ENCODE results near the gene AHCYL2.

Gene AHCYL2

GRCh38 chr7:129375141-129375938 is 150.5 kb downstream of the AHCYL2 start:
- no peak for DNase-seq (ENCODE audit: low read depth)
- no peak overlapping the region for H3K4me3 ChIP-seq (replicated peaks; ENCODE audit: low read depth, low read length)
- TF ChIP-seq, protein P1, sequence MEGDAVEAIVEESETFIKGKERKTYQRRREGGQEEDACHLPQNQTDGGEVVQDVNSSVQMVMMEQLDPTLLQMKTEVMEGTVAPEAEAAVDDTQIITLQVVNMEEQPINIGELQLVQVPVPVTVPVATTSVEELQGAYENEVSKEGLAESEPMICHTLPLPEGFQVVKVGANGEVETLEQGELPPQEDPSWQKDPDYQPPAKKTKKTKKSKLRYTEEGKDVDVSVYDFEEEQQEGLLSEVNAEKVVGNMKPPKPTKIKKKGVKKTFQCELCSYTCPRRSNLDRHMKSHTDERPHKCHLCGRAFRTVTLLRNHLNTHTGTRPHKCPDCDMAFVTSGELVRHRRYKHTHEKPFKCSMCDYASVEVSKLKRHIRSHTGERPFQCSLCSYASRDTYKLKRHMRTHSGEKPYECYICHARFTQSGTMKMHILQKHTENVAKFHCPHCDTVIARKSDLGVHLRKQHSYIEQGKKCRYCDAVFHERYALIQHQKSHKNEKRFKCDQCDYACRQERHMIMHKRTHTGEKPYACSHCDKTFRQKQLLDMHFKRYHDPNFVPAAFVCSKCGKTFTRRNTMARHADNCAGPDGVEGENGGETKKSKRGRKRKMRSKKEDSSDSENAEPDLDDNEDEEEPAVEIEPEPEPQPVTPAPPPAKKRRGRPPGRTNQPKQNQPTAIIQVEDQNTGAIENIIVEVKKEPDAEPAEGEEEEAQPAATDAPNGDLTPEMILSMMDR (IDR thresholded peaks at IDR 0.05; ENCODE audit: low read length, missing control alignments): no peak

GRCh38 chr7:129376076-129376777 is 151.4 kb downstream of the AHCYL2 start:
- peak; percentile 26 for DNase-seq (ENCODE audit: low read depth)
- no peak overlapping the region for H3K4me3 ChIP-seq (replicated peaks; ENCODE audit: low read depth, low read length)
- TF ChIP-seq, protein P1 (IDR thresholded peaks at IDR 0.05; ENCODE audit: low read length, missing control alignments): peak; percentile 57

- TF ChIP-seq, protein P1 (IDR thresholded peaks at IDR 0.05; ENCODE audit: low read length, missing control alignments): no peak
- no peak overlapping the region for H3K4me3 ChIP-seq (replicated peaks; ENCODE audit: low read depth, low read length)
- peak; percentile 70 for DNase-seq (ENCODE audit: low read depth)
Observed at GRCh38 chr7:129376778-129377700, 152.2 kb downstream of the AHCYL2 start.

- TF ChIP-seq, protein P1 (IDR thresholded peaks at IDR 0.05; ENCODE audit: low read length, missing control alignments): no peak
- no peak for DNase-seq (ENCODE audit: low read depth)
- H3K4me3 ChIP-seq (replicated peaks; ENCODE audit: low read depth, low read length): no peak overlapping the region
Observed at GRCh38 chr7:129381710-129382484, 157.1 kb downstream of the AHCYL2 start.

- no peak overlapping the region for H3K4me3 ChIP-seq (replicated peaks; ENCODE audit: low read depth, low read length)
- DNase-seq (ENCODE audit: low read depth): no peak
- TF ChIP-seq, protein P1 (IDR thresholded peaks at IDR 0.05; ENCODE audit: low read length, missing control alignments): no peak
Observed at GRCh38 chr7:129383542-129384132, 158.8 kb downstream of the AHCYL2 start.

DNA sequence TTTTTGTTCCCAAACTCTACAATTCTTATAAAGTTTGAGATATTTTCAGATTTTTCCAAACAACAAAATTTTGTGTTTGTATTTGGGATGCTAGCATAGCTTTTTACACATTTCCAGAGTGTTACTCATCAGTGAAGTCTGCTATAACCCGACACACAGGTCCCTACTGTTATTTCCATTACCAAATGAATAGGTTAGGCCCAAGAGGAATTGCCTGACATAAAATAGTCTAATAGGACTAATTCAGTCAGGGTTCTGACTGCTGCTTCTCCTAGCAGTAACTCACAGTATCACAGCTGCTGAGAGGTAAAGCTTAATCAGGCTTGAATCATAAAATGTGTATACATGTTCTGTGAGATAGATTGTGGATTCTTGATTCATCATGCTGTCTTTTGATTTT is 160.3 kb downstream of the AHCYL2 start:
- TF ChIP-seq, protein P1 (IDR thresholded peaks at IDR 0.05; ENCODE audit: low read length, missing control alignments): no peak
- DNase-seq (ENCODE audit: low read depth): no peak
- H3K4me3 ChIP-seq (replicated peaks; ENCODE audit: low read depth, low read length): no peak overlapping the region

Measured in fibroblast of pulmonary artery (primary cell).